ENCODE results near the gene GRAMD1A. TPM values are rescaled to one million over a fixed set of nuclear protein-coding genes. Genes with fewer than 3 reads are reported as not detected.
A peak's percentile ranks its signal among the peaks of the same experiment; 100 is the strongest.

Gene GRAMD1A
- total RNA-seq, 4 donors from 2014 or later = 6.0 to 135 (median 61.6) TPM

GRCh38 chr19:35066691-35067563, 66.8 kb downstream of the GRAMD1A start:
- H3K27me3 ChIP-seq = no peaks in the 10 kb centered on the region
- peaks cover 0 to 7% (median 3%) of the 10 kb centered on the region in 4 donors for H3K9me3 ChIP-seq
- H3K4me3 ChIP-seq = no peak overlapping the region
- no peaks in the 10 kb centered on the region for H3K4me1 ChIP-seq
- TF ChIP-seq, protein P1, sequence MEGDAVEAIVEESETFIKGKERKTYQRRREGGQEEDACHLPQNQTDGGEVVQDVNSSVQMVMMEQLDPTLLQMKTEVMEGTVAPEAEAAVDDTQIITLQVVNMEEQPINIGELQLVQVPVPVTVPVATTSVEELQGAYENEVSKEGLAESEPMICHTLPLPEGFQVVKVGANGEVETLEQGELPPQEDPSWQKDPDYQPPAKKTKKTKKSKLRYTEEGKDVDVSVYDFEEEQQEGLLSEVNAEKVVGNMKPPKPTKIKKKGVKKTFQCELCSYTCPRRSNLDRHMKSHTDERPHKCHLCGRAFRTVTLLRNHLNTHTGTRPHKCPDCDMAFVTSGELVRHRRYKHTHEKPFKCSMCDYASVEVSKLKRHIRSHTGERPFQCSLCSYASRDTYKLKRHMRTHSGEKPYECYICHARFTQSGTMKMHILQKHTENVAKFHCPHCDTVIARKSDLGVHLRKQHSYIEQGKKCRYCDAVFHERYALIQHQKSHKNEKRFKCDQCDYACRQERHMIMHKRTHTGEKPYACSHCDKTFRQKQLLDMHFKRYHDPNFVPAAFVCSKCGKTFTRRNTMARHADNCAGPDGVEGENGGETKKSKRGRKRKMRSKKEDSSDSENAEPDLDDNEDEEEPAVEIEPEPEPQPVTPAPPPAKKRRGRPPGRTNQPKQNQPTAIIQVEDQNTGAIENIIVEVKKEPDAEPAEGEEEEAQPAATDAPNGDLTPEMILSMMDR (IDR thresholded peaks at IDR 0.05) = peak; percentile 83 to 92 (median 89)
- TF ChIP-seq POLR2A (IDR thresholded peaks at IDR 0.05) = no peak
- H3K36me3 ChIP-seq = no peaks in the 10 kb centered on the region
- peak; percentile 89 to 96 (median 94) for DNase-seq
- H3K27ac ChIP-seq = no peak overlapping the region

DNA sequence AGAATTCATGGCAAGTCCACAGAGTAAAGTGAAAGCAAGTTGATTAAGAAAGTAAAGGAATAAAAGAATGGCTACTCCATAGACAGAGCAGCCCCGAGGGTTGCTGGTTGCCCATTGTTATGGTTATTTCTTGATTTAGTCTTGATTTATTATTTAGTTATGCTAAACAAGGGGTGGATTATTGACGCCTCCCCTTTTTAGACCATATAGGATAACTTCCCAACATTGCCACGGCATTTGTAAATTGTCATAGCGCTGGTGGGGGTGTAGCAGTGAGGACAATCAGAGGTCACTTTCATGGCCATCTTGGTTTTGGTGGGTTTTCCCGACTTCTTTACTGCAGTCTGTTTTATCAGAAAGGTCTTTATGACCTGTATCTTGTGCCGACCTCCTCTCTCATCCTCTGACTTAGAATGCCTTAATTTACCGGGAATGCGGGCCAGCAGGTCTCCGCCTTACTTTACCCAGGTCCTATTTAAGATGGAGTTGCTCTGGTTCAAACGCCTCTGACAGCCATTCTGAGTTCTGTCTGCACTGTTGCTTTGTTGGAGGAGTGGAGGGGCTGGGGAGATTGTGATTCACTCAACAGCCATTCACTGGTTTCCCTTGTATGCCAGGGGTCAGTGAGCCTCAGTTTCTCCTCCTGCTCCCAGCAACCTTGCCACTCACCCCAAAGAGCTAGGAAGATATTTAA, 69.0 kb downstream of the GRAMD1A start:
- Histone ChIP-seq H3K4me3 (no peak overlapping the region), H3K9me3 (peaks cover 0 to 7% (median 3%) of the 10 kb centered on the region in 4 donors), H3K27ac (no peak overlapping the region), H3K36me3 (no peaks in the 10 kb centered on the region), H3K27me3 (no peaks in the 10 kb centered on the region), H3K4me1 (no peaks in the 10 kb centered on the region)
- DNase-seq = no peak
- TF ChIP-seq POLR2A (IDR thresholded peaks at IDR 0.05) = no peak
- TF ChIP-seq, protein P1 (IDR thresholded peaks at IDR 0.05) = no peak

DNA sequence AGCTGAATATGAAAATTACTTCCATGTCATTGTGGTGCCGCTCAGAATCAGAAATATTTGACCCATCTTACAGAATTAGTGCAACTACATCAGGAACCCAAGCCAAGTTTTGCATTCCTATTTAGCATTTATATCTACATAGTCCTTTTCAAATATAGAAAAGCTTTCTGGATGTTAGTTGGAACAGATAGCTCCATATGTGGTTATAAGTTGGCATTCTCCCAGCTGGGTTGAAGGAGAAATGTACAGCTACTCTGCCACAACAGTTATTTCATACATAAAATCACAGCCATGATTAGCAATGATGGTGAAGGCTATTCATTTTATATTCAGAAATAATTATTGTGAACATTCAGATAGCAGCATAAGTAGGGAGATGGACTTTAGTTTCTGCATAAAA, 69.6 kb downstream of the GRAMD1A start:
- no peak for DNase-seq
- Histone ChIP-seq H3K4me1 (no peaks in the 10 kb centered on the region), H3K27me3 (no peaks in the 10 kb centered on the region), H3K4me3 (no peak overlapping the region), H3K36me3 (no peaks in the 10 kb centered on the region), H3K9me3 (peaks cover 0 to 7% (median 3%) of the 10 kb centered on the region in 4 donors), H3K27ac (no peak overlapping the region)
- TF ChIP-seq POLR2A (IDR thresholded peaks at IDR 0.05) = no peak
- TF ChIP-seq, protein P1 (IDR thresholded peaks at IDR 0.05) = no peak

DNA sequence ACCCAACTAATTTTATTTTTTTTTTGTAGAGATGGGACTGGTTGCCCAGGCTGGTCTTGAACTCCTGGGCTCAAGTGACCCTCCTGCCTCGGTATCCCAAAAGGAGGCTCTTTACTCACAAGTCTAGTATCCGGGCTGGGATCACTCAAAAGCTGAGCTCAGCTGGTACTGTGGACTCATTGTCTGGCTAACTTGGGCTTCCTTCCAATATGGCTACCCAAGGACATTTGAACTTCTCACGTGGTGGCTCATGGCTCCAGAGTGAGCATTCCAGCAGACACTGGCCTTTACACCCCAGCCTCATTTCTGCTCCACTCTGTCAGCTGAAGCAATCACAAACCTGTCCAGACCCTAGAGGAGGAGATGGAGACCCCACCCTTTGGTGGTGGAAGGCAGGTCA, 70.3 kb downstream of the GRAMD1A start:
- DNase-seq = no peak
- Histone ChIP-seq H3K4me1 (no peaks in the 10 kb centered on the region), H3K27me3 (no peaks in the 10 kb centered on the region), H3K9me3 (peaks cover 0 to 7% (median 3%) of the 10 kb centered on the region in 4 donors), H3K27ac (no peak overlapping the region), H3K4me3 (no peak overlapping the region), H3K36me3 (no peaks in the 10 kb centered on the region)
- TF ChIP-seq POLR2A (IDR thresholded peaks at IDR 0.05) = no peak
- TF ChIP-seq, protein P1 (IDR thresholded peaks at IDR 0.05) = no peak

DNA sequence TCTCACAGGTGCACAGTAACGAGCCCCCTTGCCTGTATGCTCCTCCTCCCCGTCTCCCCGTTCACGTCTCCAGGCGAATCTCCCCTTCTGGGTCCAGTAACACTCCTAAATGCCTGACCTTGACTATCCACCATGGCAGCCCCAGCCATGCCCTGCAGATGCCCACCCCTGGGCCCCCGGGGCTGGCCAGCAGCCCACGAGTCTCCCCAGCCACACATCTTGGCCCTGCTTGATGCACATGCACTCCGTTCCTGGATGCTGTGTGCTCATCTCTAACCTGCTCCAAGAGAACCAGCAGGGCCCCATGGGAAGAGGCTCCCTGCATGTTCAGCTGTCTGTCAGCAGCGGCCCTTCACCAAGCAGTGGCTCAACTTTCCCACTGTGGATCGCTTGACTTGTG, 73.4 kb downstream of the GRAMD1A start:
- peaks cover 0 to 5% (median 2%) of the 10 kb centered on the region in 4 donors for H3K9me3 ChIP-seq
- DNase-seq = no peak
- TF ChIP-seq, protein P1 (IDR thresholded peaks at IDR 0.05) = no peak
- TF ChIP-seq POLR2A (IDR thresholded peaks at IDR 0.05) = no peak

More for the DNA sequence above, 73.4 kb downstream of the GRAMD1A start:
- Histone ChIP-seq H3K27me3 (no peaks in the 10 kb centered on the region), H3K36me3 (no peaks in the 10 kb centered on the region), H3K27ac (no peak overlapping the region), H3K4me1 (peaks cover 0 to 3% (median 0%) of the 10 kb centered on the region in 4 donors), H3K4me3 (no peak overlapping the region)

All from Peyer's patch (tissue), 4 donors.